T1000 (cell line): Measurements from ENCODE around the gene FUNDC2.

Experiments
- DNase-seq: peaks from one replicate; lab custom pipeline; 2025; ENCODE audit warnings: mixed read lengths; lab: John Stamatoyannopoulos, UW

The FUNDC2 gene

GRCh38 chrX:155023907-155024833 lies 2.5 kb upstream of the FUNDC2 start:
- no peak for DNase-seq

- no peak for DNase-seq
Observed at GRCh38 chrX:155026420-155026726, 271 bp upstream of the FUNDC2 start.

GRCh38 chrX:155027509-155028066 lies 944 bp downstream of the FUNDC2 start:
- no peak for DNase-seq

DNA sequence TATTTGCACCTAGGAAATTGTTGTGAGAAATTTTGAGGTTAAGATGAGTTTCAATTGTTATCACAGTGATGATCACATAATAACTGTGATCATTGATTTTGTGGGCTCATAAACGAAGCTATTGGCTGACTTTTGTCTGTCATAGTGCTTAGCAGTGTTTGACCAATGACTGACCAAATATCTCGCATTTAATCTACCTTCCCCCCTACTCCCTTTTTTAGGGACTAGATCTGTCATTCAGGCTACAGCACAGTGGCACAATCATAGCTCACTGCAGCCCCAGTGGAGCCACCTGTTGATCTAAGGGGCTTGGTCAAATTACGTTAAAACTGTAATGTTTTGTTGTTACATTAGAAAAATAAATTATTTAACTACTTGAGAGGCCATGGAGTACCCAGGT lies 1.5 kb downstream of the FUNDC2 start:
- no peak for DNase-seq

GRCh38 chrX:155028877-155029291 lies 2.2 kb downstream of the FUNDC2 start:
- no peak for DNase-seq

- DNase-seq, result no peak
Observed at GRCh38 chrX:155031657-155032056, 5.0 kb downstream of the FUNDC2 start.

- no peak for DNase-seq
Observed at GRCh38 chrX:155035688-155036087, 9.0 kb downstream of the FUNDC2 start.

- DNase-seq, result no peak
Observed at GRCh38 chrX:155046129-155046810, 19.6 kb downstream of the FUNDC2 start.

DNA sequence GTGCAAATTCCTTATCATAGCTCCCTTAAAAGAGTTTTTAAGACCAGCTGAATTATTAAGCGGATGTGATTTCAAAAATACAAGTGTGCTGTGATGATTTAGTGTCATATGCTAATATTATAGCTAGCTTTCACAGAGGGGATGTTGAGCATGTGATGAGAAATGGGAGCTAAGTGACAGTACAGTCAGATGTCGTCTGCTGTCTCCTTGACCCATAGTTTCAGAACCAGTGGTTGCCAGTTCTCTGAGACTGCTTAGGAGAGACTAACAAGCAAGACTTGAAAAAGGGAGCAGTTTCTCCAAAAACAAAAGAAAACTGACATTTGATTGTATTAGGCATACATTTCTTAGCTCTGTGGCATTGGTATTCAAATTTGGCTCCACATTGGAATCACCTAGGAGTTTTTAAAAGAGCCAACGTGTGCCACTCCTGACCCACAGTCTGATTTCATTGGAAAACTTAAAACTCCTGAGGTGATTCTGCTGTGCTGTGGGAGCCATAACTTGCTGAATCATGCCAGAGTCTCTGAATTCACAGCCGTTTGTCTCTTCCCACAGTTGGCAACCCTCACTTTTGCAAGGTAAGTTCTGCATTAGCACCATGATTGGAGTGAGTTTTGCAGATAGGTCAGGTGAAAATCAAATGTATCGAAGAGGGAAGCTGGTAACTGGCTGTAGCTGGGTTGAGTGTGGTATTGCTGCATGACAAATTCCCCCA lies 20.3 kb downstream of the FUNDC2 start:
- DNase-seq, result no peak

- no peak for DNase-seq
Observed at GRCh38 chrX:155048977-155049619, 22.5 kb downstream of the FUNDC2 start.

DNA sequence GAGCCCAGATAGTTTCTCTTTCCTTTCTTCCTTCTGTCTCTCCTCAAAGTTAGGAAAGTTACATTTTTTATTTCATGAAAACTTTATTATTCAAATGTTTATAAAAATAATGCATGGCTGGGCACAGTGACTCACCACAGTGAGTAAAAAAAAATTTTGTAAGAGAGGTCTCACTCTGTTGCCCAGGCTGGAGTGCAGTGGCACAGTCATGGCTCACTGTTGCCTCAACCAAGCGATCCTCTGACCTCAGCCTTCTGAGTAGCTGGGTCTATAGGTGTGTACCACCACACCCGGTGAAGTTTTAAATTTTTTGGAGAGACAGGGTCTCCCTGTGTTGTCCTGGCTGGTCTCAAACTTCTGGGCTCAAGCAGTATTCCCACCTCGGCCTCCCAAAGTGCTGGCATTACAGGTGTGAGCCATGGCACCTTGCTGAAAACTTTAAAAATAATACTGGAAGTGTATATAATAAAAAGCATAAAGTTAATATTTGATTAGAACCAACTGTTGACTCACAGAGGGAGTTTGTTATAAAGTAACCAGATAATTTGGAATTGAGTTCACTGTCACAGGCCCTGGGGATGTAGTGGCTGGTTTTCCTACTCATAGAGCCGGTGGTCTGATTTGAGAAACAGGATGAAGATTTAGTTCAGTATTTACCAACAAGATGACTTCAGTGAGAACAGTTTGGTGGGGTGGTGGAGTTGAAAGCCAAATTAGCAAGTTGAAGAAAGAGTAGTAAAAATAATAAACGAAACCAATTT lies 26.3 kb downstream of the FUNDC2 start:
- no peak for DNase-seq

DNA sequence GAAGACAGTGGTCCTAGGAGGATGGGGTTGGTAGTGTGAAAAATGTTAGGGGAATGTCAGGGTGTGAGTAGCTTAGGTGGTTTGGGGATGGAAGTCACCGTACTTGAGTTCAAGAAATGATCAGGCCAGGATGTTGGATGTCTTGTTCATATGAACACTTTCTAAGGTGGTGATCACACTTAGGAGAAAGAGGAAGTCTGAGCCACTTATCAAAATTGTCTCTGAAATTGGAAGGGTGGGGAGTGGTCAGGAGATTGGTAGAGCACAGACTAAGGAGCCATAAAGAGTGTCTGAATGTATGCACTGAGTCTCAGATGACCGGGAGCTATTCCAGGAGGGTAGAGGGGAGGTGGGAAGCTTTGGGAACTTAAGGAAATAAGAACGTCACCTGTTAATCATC lies 27.0 kb downstream of the FUNDC2 start:
- no peak for DNase-seq

DNA sequence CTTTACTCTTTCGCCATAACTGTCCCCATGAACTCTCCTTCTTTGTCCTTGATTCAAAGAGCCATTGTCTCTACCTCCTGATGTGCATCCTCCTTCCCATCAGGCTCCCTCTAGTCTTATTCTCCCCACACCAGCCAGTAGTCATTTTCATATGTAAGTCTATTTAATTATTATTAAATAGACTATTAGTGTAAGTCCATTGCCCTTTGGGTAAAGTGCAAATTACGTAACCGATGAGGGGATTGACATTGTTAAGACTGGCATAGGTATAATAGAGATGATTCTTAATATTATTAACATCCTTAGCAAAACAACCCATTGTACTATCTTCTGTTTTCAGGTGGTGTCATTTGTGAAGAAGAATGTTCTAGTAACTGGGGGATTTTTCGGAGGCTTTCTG lies 27.6 kb downstream of the FUNDC2 start:
- DNase-seq, result no peak

GRCh38 chrX:155055494-155055893 lies 28.9 kb downstream of the FUNDC2 start:
- DNase-seq, result no peak

DNA sequence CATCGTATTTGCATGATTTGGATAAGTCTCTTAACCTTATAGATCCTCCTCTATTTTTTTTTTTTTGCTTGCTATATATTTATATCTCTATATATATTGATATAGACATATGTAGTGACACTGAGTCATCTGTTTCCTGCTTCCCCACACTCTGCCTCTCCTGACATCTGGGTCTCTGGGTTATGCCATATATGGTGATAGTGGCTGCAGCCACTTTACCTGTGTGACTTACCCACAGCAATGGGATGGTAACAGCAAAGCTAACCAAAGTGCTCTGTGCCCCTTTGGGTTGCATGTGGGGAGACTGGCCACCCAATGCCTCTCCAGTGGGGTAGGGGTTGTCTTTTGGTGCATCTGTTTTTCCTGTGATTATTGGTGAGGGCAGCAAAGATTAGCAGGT lies 29.8 kb downstream of the FUNDC2 start:
- DNase-seq, result no peak

- DNase-seq, result no peak
Observed at GRCh38 chrX:155056877-155057792, 30.5 kb downstream of the FUNDC2 start.

GRCh38 chrX:155061760-155062159 lies 35.1 kb downstream of the FUNDC2 start:
- DNase-seq, result no peak

DNA sequence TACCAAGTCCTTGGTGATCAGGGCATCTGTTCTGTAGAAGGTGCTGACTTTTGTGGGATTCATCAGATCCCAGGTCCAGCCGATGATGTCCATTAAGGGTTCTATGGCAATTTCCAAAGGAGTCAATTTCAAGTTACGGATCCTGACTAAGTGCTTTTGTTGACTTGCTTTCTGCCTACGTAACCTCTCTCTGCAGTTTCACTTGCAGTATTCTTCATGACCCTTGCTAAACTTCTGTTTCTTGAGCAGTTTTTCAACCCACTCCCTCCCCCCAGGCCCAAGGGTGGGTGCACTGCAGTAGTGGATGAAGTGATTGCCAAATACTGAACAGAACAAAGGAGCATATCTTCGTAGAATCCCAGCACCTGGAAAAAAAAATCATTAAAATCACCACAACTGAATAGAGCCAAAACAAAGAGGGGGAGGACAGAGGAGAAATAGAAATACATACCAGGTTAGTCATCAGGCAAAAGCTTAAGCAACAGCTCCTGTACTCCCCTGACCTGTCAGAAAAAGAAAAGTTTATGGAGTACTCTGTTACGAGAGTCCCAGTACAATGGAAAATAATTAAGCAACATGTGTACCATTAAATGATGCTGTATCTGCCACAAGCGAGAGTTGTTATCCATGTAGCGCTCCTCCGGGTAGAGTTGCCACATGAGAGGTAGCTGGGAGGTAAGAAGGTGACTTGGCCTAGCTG lies 38.5 kb downstream of the FUNDC2 start:
- DNase-seq, result no peak

DNA sequence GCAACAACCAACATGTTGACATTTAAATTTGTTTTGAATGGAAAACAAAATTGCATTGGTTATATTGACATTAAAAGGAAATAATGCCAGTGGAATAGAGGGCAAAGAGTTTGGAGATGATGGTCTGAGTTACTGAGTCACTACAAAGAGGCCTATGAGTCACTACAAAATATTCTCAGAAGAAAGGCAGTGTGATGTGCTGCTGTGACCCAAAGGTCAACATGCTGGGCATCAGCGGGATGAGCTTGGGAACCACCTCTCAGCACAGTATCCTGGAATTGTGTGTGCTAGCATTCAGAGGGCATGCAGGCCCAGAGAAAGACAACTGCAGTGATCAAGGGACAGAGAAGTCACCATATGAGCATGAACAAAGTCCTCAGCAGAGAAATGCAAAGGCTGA lies 41.5 kb downstream of the FUNDC2 start:
- peak; percentile 2 for DNase-seq

DNA sequence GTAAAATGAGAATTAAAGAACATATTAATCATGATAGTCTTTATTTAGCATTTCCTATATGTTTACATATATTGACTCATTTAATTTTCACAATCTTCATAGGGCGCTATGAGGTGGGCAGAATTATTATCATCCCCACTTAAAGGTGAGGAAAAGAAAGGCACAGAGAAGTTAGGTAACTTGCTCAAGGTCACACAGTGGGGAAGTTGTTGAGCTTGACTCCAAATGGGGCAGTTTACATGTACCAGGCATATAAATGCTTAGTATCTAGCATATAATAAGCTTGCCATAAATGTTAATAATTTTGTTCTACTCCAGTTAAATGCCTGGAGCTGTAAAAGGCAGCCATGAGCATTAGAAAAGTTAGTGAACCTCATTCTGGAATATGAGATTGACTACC lies 42.8 kb downstream of the FUNDC2 start:
- DNase-seq, result no peak
